K562 (cell line): ENCODE results near the gene RBL1. TPM values are rescaled to one million over a fixed set of nuclear protein-coding genes. Genes with fewer than 3 reads are reported as not detected.
"Not testable (repeated sequence)": the region's sequence is repeated elsewhere in the genome, so short reads cannot be mapped to it uniquely, and the experiment has no call there.

ENCODE experiments used
- ATAC-seq: fragments of 200-7000 bp; cut with Tn5 transposase; 3 replicates; pipeline ENCODE4 v1.9.1; 2020; ENCODE audit warnings: moderate library complexity
- BruUV-seq: library from RNA; stranded (reverse); fragments of 400-500 nt; replicated peaks from 2 replicates; lab custom pipeline; 2021; lab: Mats Ljungman, UMichigan
- CTCF ChIA-PET: fragments of 300-600 bp; formaldehyde crosslinking; extraction: SDS; loops from one replicate; lab custom pipeline; 2021; ENCODE audit warnings: low intra/inter-chr PET ratio; lab: Yijun Ruan, JAX
- POLR2A ChIA-PET: fragments of 300-600, 350-650 bp; sonication (Branson Sonifier 250); formaldehyde crosslinking; extraction: SDS; loops from one replicate; lab custom pipeline; 2021; ENCODE audit warnings: antibody characterized with exemption, inconsistent platforms; lab: Yijun Ruan, JAX
- DNase-seq, 4 experiments: peaks; one replicate each; pipeline versions ENCODE4 v3.0.0 to v3.0.0-alpha.2; 2011 to 2018; ENCODE audit warnings: low spot score in 3 of 4, mixed read lengths in 3 of 4; ENCODE audit errors: extremely low read depth in 1 of 4
- FAIRE-seq: peaks from 2 replicates; lab custom pipeline; 2011; peaks lifted over from hg19 to GRCh38; lab: Jason Lieb, UNC
- H2AFZ ChIP-seq: 2 replicates; pipeline ENCODE4 v1.6.0; 2011; ENCODE audit warnings: low read depth, low read length, control low read depth, inconsistent platforms
- H3K27ac ChIP-seq: fragments of 200-600 bp; 3 replicates; pipeline ENCODE4 v1.8.0; 2011; ENCODE audit warnings: low read depth, mild to moderate bottlenecking, control low read depth, inconsistent platforms, low read length, moderate library complexity, mixed read lengths; ENCODE audit errors: extremely low read depth
- H3K27me3 ChIP-seq, 2 experiments: fragments of 300-600 bp in 1 of 2; 2 replicates in 1 of 2; 3 replicates in 1 of 2; pipeline versions ENCODE4 v1.6.0 to v1.8.0; 2011; ENCODE audit warnings: inconsistent platforms in 2 of 2, low read length in 2 of 2, mild to moderate bottlenecking in 1 of 2, mixed read lengths in 1 of 2, moderate library complexity in 1 of 2; ENCODE audit not compliant: control insufficient read depth in 2 of 2, insufficient read depth in 2 of 2
- H3K36me3 ChIP-seq: fragments of 300-600 bp; 3 replicates; pipeline ENCODE4 v1.8.0; 2011; ENCODE audit warnings: mild to moderate bottlenecking, low read length, inconsistent platforms; ENCODE audit not compliant: control insufficient read depth, insufficient read depth
- H3K4me1 ChIP-seq, 2 experiments: fragments of 200-600 bp in 1 of 2; replicated peaks in 1 of 2; 2 replicates in 1 of 2; 3 replicates in 1 of 2; pipeline versions ENCODE4 v1.5.1 to v1.8.0; 2011; ENCODE audit warnings: inconsistent platforms in 2 of 2, low read length in 2 of 2, mild to moderate bottlenecking in 1 of 2, mixed read lengths in 1 of 2, moderate library complexity in 1 of 2; ENCODE audit not compliant: control insufficient read depth in 2 of 2, insufficient read depth in 2 of 2
- H3K4me2 ChIP-seq: 2 replicates; pipeline ENCODE4 v1.6.1; 2011; ENCODE audit warnings: low read length, control low read depth, inconsistent platforms, mixed read lengths; ENCODE audit not compliant: insufficient read depth
- H3K4me3 ChIP-seq: fragments of 200-600 bp; sonication (generic), shearing (Covaris generic); 2 replicates; pipeline ENCODE4 v1.5.1; 2016; ENCODE audit warnings: control low read depth, inconsistent platforms
- H3K79me2 ChIP-seq: fragments of 200-600 bp; 3 replicates; pipeline ENCODE4 v1.8.0; 2011; ENCODE audit warnings: low read length, inconsistent platforms; ENCODE audit not compliant: control insufficient read depth, insufficient read depth
- H3K9ac ChIP-seq, 2 experiments: 2 replicates each; pipeline versions ENCODE4 v1.6.0 to v1.6.1; 2011; ENCODE audit warnings: low read depth in 2 of 2, low read length in 2 of 2, control low read depth in 1 of 2, inconsistent platforms in 1 of 2, mild to moderate bottlenecking in 1 of 2, mixed read lengths in 1 of 2; ENCODE audit not compliant: insufficient read depth in 1 of 2
- H3K9me1 ChIP-seq: one replicate; pipeline ENCODE4 v1.6.0; 2011; ENCODE audit warnings: inconsistent platforms, mild to moderate bottlenecking, low read length, moderate library complexity; ENCODE audit not compliant: control insufficient read depth, insufficient read depth
- H3K9me3 ChIP-seq: replicated peaks from 2 replicates; pipeline ENCODE4 v1.5.1; 2011; ENCODE audit warnings: low read depth, low read length, inconsistent platforms; ENCODE audit not compliant: control insufficient read depth, insufficient read depth
- H4K20me1 ChIP-seq: replicated peaks from 2 replicates; pipeline ENCODE4 v1.6.1; 2011; ENCODE audit warnings: low read length, inconsistent platforms, mixed read lengths; ENCODE audit not compliant: control insufficient read depth, insufficient read depth
- ASH1L ChIP-seq: fragments of 450-650 bp; IDR thresholded peaks from 2 replicates; pipeline ENCODE4 v1.6.1; 2018; ENCODE audit warnings: borderline replicate concordance, mild to moderate bottlenecking, low read depth; ENCODE audit not compliant: partially characterized antibody
- CAMTA2 ChIP-seq: fragments of 250-450 bp; sonication (Bioruptor Pico); conservative IDR thresholded peaks from 2 replicates; pipeline ENCODE4 v1.5.1; 2022
- ERF ChIP-seq: fragments of 450-650 bp; formaldehyde crosslinking; IDR thresholded peaks from 2 replicates; pipeline ENCODE4 v1.4.0; 2020; ENCODE audit warnings: mild to moderate bottlenecking, mixed read lengths
- HEY1 ChIP-seq: fragments of 250-450 bp; sonication (Bioruptor Pico); IDR thresholded peaks from 2 replicates; pipeline ENCODE4 v1.5.0; 2020; ENCODE audit warnings: mild to moderate bottlenecking, moderate library complexity, borderline replicate concordance
- JUNB ChIP-seq: fragments of 450-650 bp; formaldehyde crosslinking; conservative IDR thresholded peaks from 2 replicates; pipeline ENCODE4 v1.4.0; 2020; ENCODE audit warnings: mild to moderate bottlenecking
- MAFG ChIP-seq: fragments of 450-650 bp; conservative IDR thresholded peaks from 2 replicates; pipeline ENCODE4 v1.6.1; 2016; ENCODE audit warnings: missing genetic modification characterization, missing compliant biosample characterization
- MEF2D ChIP-seq: conservative IDR thresholded peaks from 2 replicates; pipeline ENCODE4 v1.6.1; 2016; ENCODE audit warnings: low read depth, missing genetic modification characterization, missing compliant biosample characterization
- SMARCC2 ChIP-seq: fragments of 450-650 bp; IDR thresholded peaks from 2 replicates; pipeline ENCODE4 v1.6.1; 2017; ENCODE audit warnings: antibody characterized with exemption, moderate library complexity, mild to moderate bottlenecking, low read depth
- SPI1 ChIP-seq: IDR thresholded peaks from 2 replicates; pipeline ENCODE4 v1.6.1; 2011; ENCODE audit warnings: low read depth, low read length, control low read depth, borderline replicate concordance
- SREBF2 ChIP-seq: sonication (generic); formaldehyde crosslinking; IDR thresholded peaks from 2 replicates; pipeline ENCODE4 v1.4.0; 2020; ENCODE audit warnings: mild to moderate bottlenecking, missing genetic modification reagents
- ZBTB33 ChIP-seq: sonication (generic); formaldehyde crosslinking; IDR thresholded peaks from 2 replicates; pipeline ENCODE4 v1.8.1; 2023; ENCODE audit warnings: mild to moderate bottlenecking, missing genetic modification reagents
- ZFP1 ChIP-seq: fragments of 450-650 bp; formaldehyde crosslinking; IDR thresholded peaks from 2 replicates; pipeline ENCODE4 v1.4.0; 2020; ENCODE audit warnings: mild to moderate bottlenecking, mixed read lengths
- WGBS: fragments of 100-300 bp; shearing (Covaris generic); methylation state at CpG from one replicate; pipeline ENCODE4 v1.1.6; 2016; ENCODE audit warnings: low coverage, mixed read lengths; ENCODE audit not compliant: insufficient coverage; ENCODE audit errors: missing lambda C conversion rate; 5-methylcytosine and 5-hydroxymethylcytosine counted together
- in situ Hi-C: fragments of 300-500 bp; cut with MboI; formaldehyde crosslinking; loops from 4 replicates; pipeline ENCODE4 v1.15.0; 2018; ENCODE audit warnings: inconsistent platforms, mixed read lengths
- intact Hi-C: fragments of 100-400 bp; cut with micrococcal nuclease; formaldehyde crosslinking; loops from 2 replicates; pipeline ENCODE4 v1.14.2; 2022
- polyA plus RNA-seq, 8 experiments: library from polyadenylated mRNA; depleted of rRNA in 4 of 8; stranded (reverse) in 5 of 8; unstranded in 3 of 8; fragments of >200 nt; fragmentation: Nextera tagmentation in 2 of 8; fragmentation: Illumina TruSeq in 1 of 8; extraction: Ambion mirVana in 2 of 8; extraction: Trizol in 1 of 8; gene quantifications; 2 replicates each; pipeline versions ENCODE4 v1.2.1 to v1.2.3, GENCODE V29; 2011 to 2014; ENCODE audit warnings: inconsistent platforms in 1 of 8, missing spikeins in 1 of 8
- total RNA-seq, 7 experiments: library from RNA; depleted of rRNA in 6 of 7; stranded (reverse); fragments of >200 nt in 6 of 7; fragmentation: Illumina TruSeq in 2 of 7; extraction: Trizol in 2 of 7; gene quantifications; 2 replicates each; pipeline versions ENCODE4 v1.2.1 to v1.2.3, GENCODE V29; 2011 to 2021; ENCODE audit warnings: low replicate concordance in 1 of 7
- TF ChIP-seq, protein P1 (sequence below): IDR thresholded peaks from 2 replicates; pipeline ENCODE4 v1.6.1; 2016; ENCODE audit warnings: missing genetic modification characterization, missing compliant biosample characterization

RBL1 gene
- total and polyA plus RNA-seq, 9 of the 15 experiments (the other 6 are each of a cell fraction or from before 2014, with no cell fraction given): 4.0 to 25.9 (median 15.6) TPM

GRCh38 chr20:37011858-37012257 is 83.9 kb downstream of the RBL1 start:
- POLR2A ChIA-PET: interaction anchor here (0.6 kb wide), 1 partner anchor 25 kb away, joined by 4 read pairs; no protein-coding TSS in a partner anchor
- H3K27ac ChIP-seq, H2AFZ ChIP-seq, H3K4me2 ChIP-seq, H3K4me3 ChIP-seq, in situ Hi-C loops, H3K9ac ChIP-seq, BruUV-seq, CTCF ChIA-PET, ATAC-seq, H3K79me2 ChIP-seq, FAIRE-seq, H3K4me1 ChIP-seq, DNase-seq, H3K9me3 ChIP-seq, intact Hi-C loops, H4K20me1 ChIP-seq, H3K27me3 ChIP-seq, H3K9me1 ChIP-seq: not testable (repeated sequence)
- peaks cover 34% of the 10 kb centered on the region; the same call in 2 of the 3 replicates for H3K36me3 ChIP-seq
- WGBS: 83% methylated on average over 20 of the region's 25 CpGs
- TF ChIP-seq ZBTB33: peak; percentile 73

- intact Hi-C loops: no loop called here
- no peak overlapping the region for H3K27ac ChIP-seq
- TF ChIP-seq HEY1 (CRISPR knock-in tag): no peak
- TF ChIP-seq ASH1L: no peak
- no peak for TF ChIP-seq MEF2D (tag)
- TF ChIP-seq JUNB (CRISPR knock-in tag): no peak
- TF ChIP-seq MAFG: no peak
- no peak for TF ChIP-seq SREBF2
- TF ChIP-seq, protein P1, sequence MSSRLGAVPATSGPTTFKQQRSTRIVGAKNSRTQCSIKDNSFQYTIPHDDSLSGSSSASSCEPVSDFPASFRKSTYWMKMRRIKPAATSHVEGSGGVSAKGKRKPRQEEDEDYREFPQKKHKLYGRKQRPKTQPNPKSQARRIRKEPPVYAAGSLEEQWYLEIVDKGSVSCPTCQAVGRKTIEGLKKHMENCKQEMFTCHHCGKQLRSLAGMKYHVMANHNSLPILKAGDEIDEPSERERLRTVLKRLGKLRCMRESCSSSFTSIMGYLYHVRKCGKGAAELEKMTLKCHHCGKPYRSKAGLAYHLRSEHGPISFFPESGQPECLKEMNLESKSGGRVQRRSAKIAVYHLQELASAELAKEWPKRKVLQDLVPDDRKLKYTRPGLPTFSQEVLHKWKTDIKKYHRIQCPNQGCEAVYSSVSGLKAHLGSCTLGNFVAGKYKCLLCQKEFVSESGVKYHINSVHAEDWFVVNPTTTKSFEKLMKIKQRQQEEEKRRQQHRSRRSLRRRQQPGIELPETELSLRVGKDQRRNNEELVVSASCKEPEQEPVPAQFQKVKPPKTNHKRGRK: no peak
- TF ChIP-seq SMARCC2: no peak
- no peak for TF ChIP-seq ZFP1
- TF ChIP-seq SPI1: no peak
- TF ChIP-seq ERF (CRISPR knock-in tag): no peak
- no peak for TF ChIP-seq CAMTA2 (CRISPR knock-in tag)
Observed at GRCh38 chr20:37011147-37011546, 84.7 kb downstream of the RBL1 start.

More at GRCh38 chr20:37011147-37011546, 84.7 kb downstream of the RBL1 start:
- ChIA-PET POLR2A (interaction anchor here (0.6 to 0.9 kb wide), 2 partner anchors 13 to 25 kb away, joined by 3 to 4 read pairs; no protein-coding TSS in a partner anchor), CTCF (no interaction called here)
- Histone ChIP-seq H3K9me3 (no peaks in the 10 kb centered on the region), H3K4me2 (no peak overlapping the region), H2AFZ (no peak overlapping the region), H3K9me1 (no peaks in the 10 kb centered on the region), H3K79me2 (no peaks in the 10 kb centered on the region), H3K4me3 (no peak overlapping the region), H3K9ac (no peak overlapping the region), H3K27me3 (no peaks in the 10 kb centered on the region), H4K20me1 (no peaks in the 10 kb centered on the region), H3K36me3 (peaks cover 30% of the 10 kb centered on the region; the same call in 2 of the 3 replicates), H3K4me1 (no peaks in the 10 kb centered on the region)
- FAIRE-seq: no peak
- no TSS peak for BruUV-seq
- no peak for DNase-seq
- in situ Hi-C loops: no loop called here
- ATAC-seq: no peak
